ENCODE data around the gene HOXD10.

The HOXD10 gene

DNA sequence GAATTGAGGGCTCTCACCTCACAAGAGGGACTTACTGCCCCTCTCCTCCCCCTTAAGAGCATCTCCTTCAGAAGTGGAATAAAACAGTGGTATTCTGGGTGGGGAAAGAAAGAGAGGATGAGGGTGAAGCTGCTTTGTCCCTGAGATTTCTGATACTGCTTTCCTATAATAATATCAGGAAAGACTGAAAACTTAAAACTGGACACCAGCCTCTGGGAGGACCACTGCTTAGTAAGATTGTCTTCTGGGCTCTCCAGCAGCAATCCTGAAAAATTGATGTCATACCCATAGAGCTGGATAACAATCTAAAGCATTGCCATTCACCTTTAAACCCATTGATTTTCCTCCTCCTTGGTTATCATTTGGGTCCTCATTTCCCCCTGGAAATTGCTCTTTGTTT, 30.1 kb downstream of the HOXD10 start:
- H3K27ac ChIP-seq: no peak overlapping the region
- TF ChIP-seq, protein P1, sequence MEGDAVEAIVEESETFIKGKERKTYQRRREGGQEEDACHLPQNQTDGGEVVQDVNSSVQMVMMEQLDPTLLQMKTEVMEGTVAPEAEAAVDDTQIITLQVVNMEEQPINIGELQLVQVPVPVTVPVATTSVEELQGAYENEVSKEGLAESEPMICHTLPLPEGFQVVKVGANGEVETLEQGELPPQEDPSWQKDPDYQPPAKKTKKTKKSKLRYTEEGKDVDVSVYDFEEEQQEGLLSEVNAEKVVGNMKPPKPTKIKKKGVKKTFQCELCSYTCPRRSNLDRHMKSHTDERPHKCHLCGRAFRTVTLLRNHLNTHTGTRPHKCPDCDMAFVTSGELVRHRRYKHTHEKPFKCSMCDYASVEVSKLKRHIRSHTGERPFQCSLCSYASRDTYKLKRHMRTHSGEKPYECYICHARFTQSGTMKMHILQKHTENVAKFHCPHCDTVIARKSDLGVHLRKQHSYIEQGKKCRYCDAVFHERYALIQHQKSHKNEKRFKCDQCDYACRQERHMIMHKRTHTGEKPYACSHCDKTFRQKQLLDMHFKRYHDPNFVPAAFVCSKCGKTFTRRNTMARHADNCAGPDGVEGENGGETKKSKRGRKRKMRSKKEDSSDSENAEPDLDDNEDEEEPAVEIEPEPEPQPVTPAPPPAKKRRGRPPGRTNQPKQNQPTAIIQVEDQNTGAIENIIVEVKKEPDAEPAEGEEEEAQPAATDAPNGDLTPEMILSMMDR (conservative IDR thresholded peaks at IDR 0.05): no peak
- no peak for TF ChIP-seq ZFX (IDR thresholded peaks at IDR 0.05)

DNA sequence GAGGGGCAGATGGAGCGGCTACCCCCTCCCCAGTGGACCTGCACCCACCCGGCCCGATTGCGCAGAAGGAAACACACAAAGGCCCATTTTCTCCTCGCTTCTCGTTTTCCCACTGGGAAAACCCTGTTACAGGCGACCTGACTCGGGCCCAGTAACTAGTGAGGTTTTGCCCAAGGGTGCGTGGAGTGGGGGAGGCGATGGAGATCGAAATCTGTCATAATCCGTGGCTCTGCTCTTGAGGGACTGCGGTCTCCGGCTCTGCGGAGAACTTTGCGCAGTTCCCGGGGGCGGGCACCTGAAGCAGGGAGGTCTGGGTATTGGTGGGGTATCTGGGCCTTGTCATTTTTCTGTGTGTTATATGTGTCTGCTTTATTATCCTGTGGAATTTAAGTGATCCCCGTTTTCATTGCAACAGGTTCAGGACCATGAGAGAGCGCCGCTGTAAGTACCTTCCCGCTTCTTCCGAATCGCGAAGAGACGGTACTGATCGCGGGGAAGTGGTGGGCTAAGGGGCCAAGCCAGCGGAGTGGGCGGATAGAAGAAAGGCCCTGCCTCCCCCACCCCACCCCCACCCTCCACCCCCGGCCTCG, 30.7 kb downstream of the HOXD10 start:
- no peak overlapping the region for H3K27ac ChIP-seq
- TF ChIP-seq, protein P1 (conservative IDR thresholded peaks at IDR 0.05): no peak
- no peak for TF ChIP-seq ZFX (IDR thresholded peaks at IDR 0.05)

DNA sequence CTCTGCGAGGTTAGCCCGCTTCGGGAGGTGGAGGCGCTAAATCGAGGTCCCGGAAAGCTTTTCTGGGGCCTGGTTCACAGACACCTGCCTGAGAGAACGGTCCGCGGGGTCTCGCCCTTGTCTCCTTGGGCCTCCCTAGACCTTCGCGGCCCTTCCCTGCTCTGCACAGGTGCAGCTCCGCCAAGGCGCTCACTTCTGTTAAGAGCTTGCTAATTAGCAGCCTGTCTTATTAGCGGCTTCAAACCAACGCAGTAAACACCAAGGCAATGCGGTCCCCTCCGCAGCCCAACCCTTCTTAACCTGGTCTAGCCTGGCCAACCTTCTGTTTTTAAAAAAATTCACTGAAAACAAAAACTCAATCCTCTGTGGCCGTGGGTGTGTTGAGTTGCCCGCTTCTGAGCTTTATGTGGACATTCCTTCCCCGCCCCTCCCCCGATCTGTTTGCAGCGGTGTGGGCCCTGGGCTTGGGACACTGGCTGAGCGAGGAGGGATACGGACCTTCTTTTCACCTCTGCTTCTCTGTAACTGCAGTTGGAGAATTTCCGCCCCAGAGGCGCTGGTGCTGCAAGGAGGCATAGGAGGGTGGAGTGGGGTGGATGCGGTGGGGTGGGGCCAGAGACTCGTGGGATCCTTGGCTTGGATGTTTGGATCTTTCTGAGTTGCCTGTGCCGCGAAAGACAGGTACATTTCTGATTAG, 31.4 kb downstream of the HOXD10 start:
- TF ChIP-seq, protein P1 (conservative IDR thresholded peaks at IDR 0.05): no peak
- TF ChIP-seq ZFX (IDR thresholded peaks at IDR 0.05): no peak
- H3K27ac ChIP-seq: no peak overlapping the region

DNA sequence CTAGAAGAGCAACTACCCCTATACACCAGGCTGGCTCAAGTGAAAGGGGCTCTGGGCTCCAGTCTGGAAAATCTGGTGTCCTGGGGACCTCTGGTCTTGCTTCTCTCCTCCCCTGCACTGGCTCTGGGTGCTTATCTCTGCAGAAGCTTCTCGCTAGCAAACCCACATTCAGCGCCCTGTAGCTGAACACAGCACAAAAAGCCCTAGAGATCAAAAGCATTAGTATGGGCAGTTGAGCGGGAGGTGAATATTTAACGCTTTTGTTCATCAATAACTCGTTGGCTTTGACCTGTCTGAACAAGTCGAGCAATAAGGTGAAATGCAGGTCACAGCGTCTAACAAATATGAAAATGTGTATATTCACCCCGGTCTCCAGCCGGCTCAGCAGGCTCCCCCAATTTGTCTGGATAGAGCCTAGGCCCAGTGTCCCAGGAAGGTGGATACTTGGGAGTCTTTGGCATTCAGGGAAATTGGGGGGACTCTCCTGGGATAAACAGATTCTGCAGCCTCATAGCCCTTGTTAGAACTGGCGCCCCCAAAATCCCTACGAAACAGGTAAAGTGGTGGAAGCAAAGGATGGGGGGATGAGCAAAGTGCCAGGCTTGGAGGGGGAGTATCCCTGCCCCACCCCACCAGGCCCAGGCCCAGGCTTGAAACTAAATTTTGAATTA, 32.3 kb downstream of the HOXD10 start:
- no peak for TF ChIP-seq ZFX (IDR thresholded peaks at IDR 0.05)
- TF ChIP-seq, protein P1 (conservative IDR thresholded peaks at IDR 0.05): no peak
- no peak overlapping the region for H3K27ac ChIP-seq

DNA sequence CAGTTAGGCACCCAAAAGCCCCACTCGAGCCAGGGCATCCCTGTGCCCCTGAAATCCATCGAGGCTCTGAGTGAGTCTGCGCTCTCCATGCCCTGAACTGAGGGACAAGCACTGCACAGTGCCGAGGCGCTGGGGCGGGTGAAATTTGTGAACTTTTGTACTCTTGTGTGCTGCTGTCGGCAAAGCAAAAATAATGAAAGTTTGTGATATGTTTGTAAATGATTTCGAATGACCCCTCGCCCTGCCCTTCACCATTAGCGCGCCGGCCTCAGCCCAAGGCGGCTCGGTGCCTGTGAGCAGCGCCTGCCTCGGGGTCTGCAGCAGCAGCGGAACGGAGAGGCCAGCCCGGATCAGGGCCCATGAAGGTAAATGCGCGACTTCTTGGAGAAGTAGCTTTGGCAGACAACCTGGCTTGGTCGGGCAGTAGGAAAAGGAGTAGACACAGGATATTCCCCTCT, 32.9 kb downstream of the HOXD10 start:
- H3K27ac ChIP-seq: no peak overlapping the region
- TF ChIP-seq ZFX (IDR thresholded peaks at IDR 0.05): no peak
- TF ChIP-seq, protein P1 (conservative IDR thresholded peaks at IDR 0.05): no peak

DNA sequence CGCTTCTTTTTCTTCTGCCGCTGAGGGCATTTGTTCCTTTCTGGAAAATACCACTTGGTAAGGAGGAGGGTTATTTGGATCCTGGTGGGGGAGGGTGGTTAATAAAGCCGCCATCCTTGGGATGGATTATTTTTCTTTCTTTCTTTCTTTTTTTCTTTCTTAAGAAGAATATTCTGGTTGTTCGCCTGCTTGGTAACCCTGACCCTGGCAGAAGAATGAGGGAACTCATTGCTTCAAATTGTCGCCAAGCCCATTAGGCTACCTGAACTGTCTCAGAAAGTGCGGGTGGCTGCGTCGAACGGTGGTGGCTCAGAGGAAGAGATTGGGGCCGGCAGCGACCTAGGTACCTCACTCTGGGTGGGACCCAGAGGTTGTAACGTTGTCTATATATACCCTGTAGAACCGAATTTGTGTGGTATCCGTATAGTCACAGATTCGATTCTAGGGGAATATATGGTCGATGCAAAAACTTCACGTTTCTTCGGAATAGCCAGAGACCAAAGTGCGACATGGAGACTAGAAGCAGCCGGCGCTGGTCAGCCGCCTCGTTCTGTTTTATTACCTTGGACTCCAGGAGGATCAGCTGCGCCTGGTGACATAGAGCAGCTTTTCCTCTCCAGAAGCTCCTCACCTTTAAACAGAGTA, 33.5 kb downstream of the HOXD10 start:
- TF ChIP-seq, protein P1 (conservative IDR thresholded peaks at IDR 0.05): no peak
- TF ChIP-seq ZFX (IDR thresholded peaks at IDR 0.05): no peak
- no peak overlapping the region for H3K27ac ChIP-seq
